Endothelial cell (in vitro differentiated cells): ENCODE data around the gene BLVRB. TPM values are rescaled to one million over a fixed set of nuclear protein-coding genes. Genes with fewer than 3 reads are reported as not detected.
"Not testable (repeated sequence)": the region's sequence is repeated elsewhere in the genome, so short reads cannot be mapped to it uniquely, and the experiment has no call there.

ENCODE experiments used
- DNase-seq: peaks from one replicate; pipeline ENCODE4 v3.0.0; 2021; ENCODE audit warnings: low spot score
- H3K27ac Mint-ChIP-seq: one replicate; pipeline ENCODE4 v1.8.0; 2021; ENCODE audit warnings: mixed read lengths, inconsistent platforms; ENCODE audit not compliant: unreplicated experiment
- H3K27me3 Mint-ChIP-seq: one replicate; pipeline ENCODE4 v1.8.0; 2021; ENCODE audit warnings: mild to moderate bottlenecking, moderate library complexity, mixed read lengths, inconsistent platforms; ENCODE audit not compliant: unreplicated experiment
- H3K36me3 Mint-ChIP-seq: one replicate; pipeline ENCODE4 v1.8.0; 2021; ENCODE audit warnings: mild to moderate bottlenecking, low read depth, mixed read lengths, inconsistent platforms; ENCODE audit not compliant: unreplicated experiment
- H3K4me1 Mint-ChIP-seq: one replicate; pipeline ENCODE4 v1.8.0; 2021; ENCODE audit warnings: mild to moderate bottlenecking, mixed read lengths, inconsistent platforms; ENCODE audit not compliant: unreplicated experiment
- H3K4me3 Mint-ChIP-seq: one replicate; pipeline ENCODE4 v1.8.0; 2021; ENCODE audit warnings: mild to moderate bottlenecking, mixed read lengths, inconsistent platforms; ENCODE audit not compliant: unreplicated experiment
- H3K9me3 Mint-ChIP-seq: one replicate; pipeline ENCODE4 v1.8.0; 2021; ENCODE audit warnings: mixed read lengths, inconsistent platforms; ENCODE audit not compliant: unreplicated experiment
- total RNA-seq: library from RNA; stranded (reverse); fragmentation: NEBNext Ultra II Directional; extraction: Animal tissue kit (Norgen Biotek cat#: 25700); gene quantifications from one replicate; pipeline ENCODE4 v1.2.1, GENCODE V29; 2021; ENCODE audit not compliant: unreplicated experiment
- TF ChIP-seq, protein P1 (sequence below): fragments of 200-600 bp; sonication (generic); IDR thresholded peaks from one replicate; pipeline ENCODE4 v1.5.0; 2021; ENCODE audit warnings: antibody characterized with exemption; ENCODE audit not compliant: unreplicated experiment

Gene BLVRB
- total RNA-seq, 1 donor from 2014 or later: 17.5 TPM

DNA sequence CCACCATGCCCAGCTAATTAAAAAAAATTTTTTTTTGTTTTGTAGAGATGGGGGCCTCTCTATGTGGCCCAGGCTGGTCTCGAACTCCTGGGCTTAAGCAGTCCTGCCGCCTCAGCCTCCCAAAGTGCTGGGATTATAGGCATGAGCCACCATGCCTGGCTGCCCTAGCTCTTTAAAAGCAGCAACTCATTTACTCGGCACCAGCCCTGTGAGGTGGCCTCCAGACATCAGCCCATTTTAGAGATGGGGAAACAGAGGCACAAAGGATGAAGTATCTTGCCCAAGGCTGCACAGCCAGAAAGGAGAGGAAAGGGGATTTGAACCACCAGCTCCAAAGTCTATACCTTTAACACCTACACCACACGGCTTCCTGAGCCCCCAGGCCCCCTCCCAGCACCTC lies 52.7 kb downstream of the BLVRB start:
- TF ChIP-seq, protein P1, sequence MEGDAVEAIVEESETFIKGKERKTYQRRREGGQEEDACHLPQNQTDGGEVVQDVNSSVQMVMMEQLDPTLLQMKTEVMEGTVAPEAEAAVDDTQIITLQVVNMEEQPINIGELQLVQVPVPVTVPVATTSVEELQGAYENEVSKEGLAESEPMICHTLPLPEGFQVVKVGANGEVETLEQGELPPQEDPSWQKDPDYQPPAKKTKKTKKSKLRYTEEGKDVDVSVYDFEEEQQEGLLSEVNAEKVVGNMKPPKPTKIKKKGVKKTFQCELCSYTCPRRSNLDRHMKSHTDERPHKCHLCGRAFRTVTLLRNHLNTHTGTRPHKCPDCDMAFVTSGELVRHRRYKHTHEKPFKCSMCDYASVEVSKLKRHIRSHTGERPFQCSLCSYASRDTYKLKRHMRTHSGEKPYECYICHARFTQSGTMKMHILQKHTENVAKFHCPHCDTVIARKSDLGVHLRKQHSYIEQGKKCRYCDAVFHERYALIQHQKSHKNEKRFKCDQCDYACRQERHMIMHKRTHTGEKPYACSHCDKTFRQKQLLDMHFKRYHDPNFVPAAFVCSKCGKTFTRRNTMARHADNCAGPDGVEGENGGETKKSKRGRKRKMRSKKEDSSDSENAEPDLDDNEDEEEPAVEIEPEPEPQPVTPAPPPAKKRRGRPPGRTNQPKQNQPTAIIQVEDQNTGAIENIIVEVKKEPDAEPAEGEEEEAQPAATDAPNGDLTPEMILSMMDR: no peak
- Mint-ChIP-seq H3K27me3 (peaks cover 11% of the 10 kb centered on the region), H3K36me3 (peaks cover under 1% of the 10 kb centered on the region), H3K9me3 (no peaks in the 10 kb centered on the region), H3K4me3 (no peak overlapping the region), H3K27ac (no peak overlapping the region), H3K4me1 (peaks cover 30% of the 10 kb centered on the region)
- no peak for DNase-seq

DNA sequence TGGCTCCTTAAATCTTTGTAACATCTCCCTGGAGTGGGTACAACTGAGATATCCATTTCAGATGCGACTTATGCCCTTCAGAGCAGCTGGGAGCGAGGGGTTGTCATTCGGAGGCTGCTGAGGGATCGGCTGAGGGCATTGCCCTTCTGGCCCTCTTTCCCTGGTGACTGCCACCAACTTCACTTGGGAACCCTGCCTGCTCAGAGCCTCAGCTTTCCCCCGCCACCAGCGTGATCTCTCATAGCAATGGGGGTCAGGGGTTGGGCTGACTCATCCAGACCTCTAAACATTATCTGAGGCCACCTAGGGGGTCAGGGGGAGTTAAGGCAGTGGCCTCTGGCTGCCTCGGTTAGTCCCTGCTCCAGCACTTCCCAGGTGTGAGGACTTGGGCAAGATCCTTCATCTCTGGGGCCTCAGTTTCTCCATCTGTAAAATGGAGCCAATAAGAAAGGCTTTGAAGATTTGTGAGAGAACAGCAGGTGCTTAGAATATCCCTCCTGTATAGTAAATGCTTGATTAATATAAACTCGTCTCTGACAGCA lies 53.5 kb downstream of the BLVRB start:
- TF ChIP-seq, protein P1: no peak
- Mint-ChIP-seq H3K4me3 (no peak overlapping the region), H3K4me1 (peaks cover 22% of the 10 kb centered on the region), H3K27me3 (peaks cover 9% of the 10 kb centered on the region), H3K36me3 (no peaks in the 10 kb centered on the region), H3K9me3 (no peaks in the 10 kb centered on the region), H3K27ac (no peak overlapping the region)
- no peak for DNase-seq

DNA sequence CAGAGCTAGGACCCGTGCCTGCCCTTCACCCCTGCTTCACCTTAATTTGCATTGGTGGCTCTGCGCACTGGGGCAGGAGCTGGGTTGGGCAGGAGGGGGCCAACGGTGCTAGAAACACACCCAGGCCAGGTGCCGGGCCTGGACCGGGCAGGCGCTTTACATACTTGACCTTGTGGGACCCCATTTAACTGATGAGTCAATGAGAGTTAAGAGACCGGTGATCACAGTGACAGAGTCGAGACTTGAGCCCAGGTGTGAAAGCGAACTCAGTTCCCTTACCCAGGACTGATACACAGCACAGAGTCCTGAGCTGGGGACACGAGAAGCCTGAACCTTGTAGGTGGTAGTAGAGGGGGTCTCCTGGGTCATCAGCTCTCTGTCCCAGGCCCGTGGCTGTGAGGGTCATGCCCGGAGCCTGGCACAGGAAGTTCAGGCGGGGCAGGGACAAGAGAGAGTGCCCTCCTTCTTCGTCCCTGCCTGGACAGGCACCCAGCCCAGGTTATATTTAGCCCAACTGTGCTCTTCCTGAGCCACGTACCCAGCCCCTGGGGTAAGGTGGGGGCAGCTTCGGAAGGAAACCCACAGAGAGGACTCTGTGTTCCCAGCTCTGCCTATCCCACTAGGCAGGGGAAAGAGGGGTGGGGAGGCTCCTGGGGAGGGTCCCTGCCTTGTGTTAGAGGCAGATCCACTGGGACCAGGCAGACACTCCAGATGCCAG lies 54.3 kb downstream of the BLVRB start:
- Mint-ChIP-seq H3K27ac (no peak overlapping the region), H3K36me3 (no peaks in the 10 kb centered on the region)

DNA sequence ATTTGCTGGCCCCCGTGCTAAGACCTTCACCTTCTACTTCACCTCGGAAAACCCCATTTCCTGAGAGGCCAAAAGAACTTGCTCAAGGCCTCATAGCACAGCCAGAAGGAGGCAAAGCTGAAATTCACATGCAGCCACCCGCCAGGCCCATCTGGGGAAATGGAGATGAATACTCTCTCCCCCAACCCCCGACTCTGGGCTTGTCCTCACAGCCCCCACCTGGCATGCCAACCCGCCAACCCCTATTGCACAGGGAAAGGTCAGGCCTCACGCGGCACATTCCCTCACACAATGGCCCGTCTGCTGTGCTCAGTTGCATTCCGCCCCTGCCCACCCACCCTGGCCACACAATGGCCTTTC lies 55.5 kb downstream of the BLVRB start:
- no peaks in the 10 kb centered on the region for H3K9me3 Mint-ChIP-seq
- peaks cover 6% of the 10 kb centered on the region for H3K4me1 Mint-ChIP-seq
- no peak for DNase-seq
- H3K27ac Mint-ChIP-seq: no peak overlapping the region
- no peak overlapping the region for H3K4me3 Mint-ChIP-seq
- peaks cover 7% of the 10 kb centered on the region for H3K27me3 Mint-ChIP-seq
- no peaks in the 10 kb centered on the region for H3K36me3 Mint-ChIP-seq
- TF ChIP-seq, protein P1: no peak

More for the DNA sequence above, 54.3 kb downstream of the BLVRB start:
- Mint-ChIP-seq H3K4me3 (no peak overlapping the region), H3K27me3 (peaks cover 9% of the 10 kb centered on the region), H3K4me1 (peaks cover 17% of the 10 kb centered on the region), H3K9me3 (no peaks in the 10 kb centered on the region)
- TF ChIP-seq, protein P1: no peak
- no peak for DNase-seq

DNA sequence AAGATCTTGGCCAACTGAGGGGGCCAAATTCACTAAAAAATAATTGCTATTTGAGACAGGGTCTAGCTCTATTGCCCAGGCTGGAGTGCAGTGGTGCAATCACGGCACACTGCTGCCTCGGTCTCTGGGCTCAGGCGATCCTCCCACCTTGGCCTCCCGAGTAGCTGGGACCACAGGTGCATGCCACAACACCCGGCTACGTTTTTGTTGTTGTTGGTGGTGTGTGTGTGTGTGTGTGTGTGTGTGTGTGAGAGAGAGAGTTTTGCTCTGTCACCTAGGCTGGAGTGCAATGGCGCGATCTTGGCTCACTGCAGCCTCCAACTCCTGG lies 57.0 kb downstream of the BLVRB start:
- not testable (repeated sequence) for H3K9me3 Mint-ChIP-seq, H3K27me3 Mint-ChIP-seq, H3K4me3 Mint-ChIP-seq, H3K36me3 Mint-ChIP-seq, H3K27ac Mint-ChIP-seq, DNase-seq, H3K4me1 Mint-ChIP-seq
